ENCODE measurements around the gene CBFA2T2.

GRCh38 chr20:33611106-33611505 lies 121.2 kb downstream of the CBFA2T2 start:
- TF ChIP-seq GATA3 (IDR thresholded peaks at IDR 0.05; ENCODE audit: low read depth, low read length) (no peak), GATA2 (IDR thresholded peaks at IDR 0.05; ENCODE audit: low read depth, low read length) (no peak)
